H1 (cell line): Measurements from ENCODE around the gene RPGRIP1. TPM values are rescaled to one million over a fixed set of nuclear protein-coding genes. Genes with fewer than 3 reads are reported as not detected.

Experiments
- CTCF ChIA-PET: fragments of 300-600 bp; sonication (Branson Sonifier 250); formaldehyde crosslinking; loops from one replicate; lab custom pipeline; 2021; ENCODE audit not compliant: partially characterized antibody; lab: Charles Lee
- POLR2A ChIA-PET: fragments of 300-600 bp; sonication (Branson Sonifier 250); formaldehyde crosslinking; loops from one replicate; lab custom pipeline; 2021; ENCODE audit warnings: inconsistent platforms; ENCODE audit not compliant: partially characterized antibody; lab: Charles Lee
- DNase-seq, 2 experiments: peaks; one replicate each; pipeline versions ENCODE4 v3.0.0 to v3.0.0-alpha.2; 2010 to 2022; ENCODE audit warnings: low spot score in 2 of 2, low read depth in 1 of 2, mixed read lengths in 1 of 2
- FAIRE-seq: peaks from 2 replicates; lab custom pipeline; 2011; peaks lifted over from hg19 to GRCh38; lab: Jason Lieb, UNC
- H2AFZ ChIP-seq: 2 replicates; pipeline ENCODE4 v1.8.1; 2012; ENCODE audit warnings: low read length, inconsistent platforms
- H2AK5ac ChIP-seq: 2 replicates; pipeline ENCODE4 v1.6.1; 2013; ENCODE audit warnings: low read depth, low read length
- H2BK120ac ChIP-seq: replicated peaks from 2 replicates; pipeline ENCODE3; 2013; ENCODE audit warnings: low read depth, low read length, inconsistent platforms
- H2BK12ac ChIP-seq: 2 replicates; pipeline ENCODE4 v1.6.1; 2013; ENCODE audit warnings: low read depth, low read length
- H2BK15ac ChIP-seq: 2 replicates; pipeline ENCODE4 v1.6.1; 2013; ENCODE audit warnings: low read length
- H2BK20ac ChIP-seq: 2 replicates; pipeline ENCODE4 v1.6.1; 2013; ENCODE audit warnings: low read length
- H2BK5ac ChIP-seq: 2 replicates; pipeline ENCODE4 v1.6.1; 2013; ENCODE audit warnings: low read depth, low read length
- H3K14ac ChIP-seq: 2 replicates; pipeline ENCODE4 v1.6.1; 2013; ENCODE audit warnings: inconsistent platforms; ENCODE audit not compliant: insufficient read length
- H3K18ac ChIP-seq: 2 replicates; pipeline ENCODE4 v1.6.1; 2013; ENCODE audit warnings: low read length; ENCODE audit errors: extremely low read depth
- H3K23ac ChIP-seq: 2 replicates; pipeline ENCODE4 v1.6.1; 2013; ENCODE audit warnings: inconsistent platforms; ENCODE audit not compliant: insufficient read length
- H3K23me2 ChIP-seq: 2 replicates; pipeline ENCODE4 v1.6.1; 2013; ENCODE audit warnings: low read depth, low read length
- H3K27ac ChIP-seq: 2 replicates; pipeline ENCODE4 v1.6.1; 2011; ENCODE audit warnings: low read depth, low read length, inconsistent platforms
- H3K27me3 ChIP-seq, 4 experiments: replicated peaks in 1 of 4; 1 replicate in 1 of 4; 2 replicates in 3 of 4; pipeline versions ENCODE4 v1.6.1 to v1.8.1; 2011 to 2013; ENCODE audit warnings: low read length in 3 of 4, mild to moderate bottlenecking in 3 of 4, inconsistent platforms in 2 of 4, mixed read lengths in 2 of 4, moderate library complexity in 1 of 4; ENCODE audit not compliant: control insufficient read depth in 3 of 4, insufficient read depth in 3 of 4; ENCODE audit errors: extremely low read depth in 1 of 4
- H3K36me3 ChIP-seq, 4 experiments: 2 replicates each; pipeline versions ENCODE4 v1.6.1 to v1.8.1; 2011 to 2013; ENCODE audit warnings: mild to moderate bottlenecking in 4 of 4, low read length in 3 of 4, moderate library complexity in 2 of 4, control low read depth in 1 of 4, inconsistent platforms in 1 of 4; ENCODE audit not compliant: insufficient read depth in 4 of 4, control insufficient read depth in 2 of 4
- H3K4ac ChIP-seq: replicated peaks from 2 replicates; pipeline ENCODE3; 2013; ENCODE audit warnings: low read length, low read depth, mixed read lengths, inconsistent platforms; ENCODE audit not compliant: insufficient read length
- H3K4me1 ChIP-seq, 4 experiments: replicated peaks in 1 of 4; 1 replicate in 1 of 4; 2 replicates in 3 of 4; pipeline versions ENCODE4 v1.6.1 to v1.8.1; 2011 to 2013; ENCODE audit warnings: low read length in 3 of 4, inconsistent platforms in 2 of 4, mixed read lengths in 1 of 4; ENCODE audit not compliant: insufficient read depth in 4 of 4, control insufficient read depth in 3 of 4
- H3K4me2 ChIP-seq, 2 experiments: 2 replicates each; pipeline versions ENCODE4 v1.6.1 to v1.8.1; 2011 to 2013; ENCODE audit warnings: low read depth in 2 of 2, low read length in 2 of 2, control low read depth in 1 of 2, inconsistent platforms in 1 of 2, mild to moderate bottlenecking in 1 of 2; ENCODE audit not compliant: insufficient read depth in 1 of 2
- H3K4me3 ChIP-seq, 4 experiments: fragments of 200-600, 300-600 bp in 1 of 4; sonication (generic), shearing (Covaris generic), sonication (Bioruptor Twin) in 1 of 4; 2 replicates each; pipeline versions ENCODE4 v1.5.1 to v1.8.1; 2011 to 2016; ENCODE audit warnings: low read length in 4 of 4, low read depth in 3 of 4, control low read depth in 2 of 4, inconsistent platforms in 2 of 4, mild to moderate bottlenecking in 2 of 4, mixed read lengths in 1 of 4, moderate library complexity in 1 of 4; ENCODE audit not compliant: insufficient read depth in 2 of 4; ENCODE audit errors: extremely low read depth in 1 of 4
- H3K56ac ChIP-seq: replicated peaks from 2 replicates; pipeline ENCODE3; 2013; ENCODE audit warnings: low read depth, mild to moderate bottlenecking, mixed read lengths, low read length, inconsistent platforms; ENCODE audit not compliant: insufficient read length
- H3K79me1 ChIP-seq: 2 replicates; pipeline ENCODE4 v1.6.1; 2013; ENCODE audit warnings: low read depth, low read length, control low read depth
- H3K79me2 ChIP-seq, 2 experiments: 2 replicates each; pipeline versions ENCODE4 v1.6.1 to v1.8.1; 2012 to 2013; ENCODE audit warnings: low read length in 2 of 2, mild to moderate bottlenecking in 2 of 2, inconsistent platforms in 1 of 2; ENCODE audit not compliant: insufficient read depth in 2 of 2, control insufficient read depth in 1 of 2
- H3K9ac ChIP-seq, 4 experiments: replicated peaks in 1 of 4; 1 replicate in 1 of 4; 2 replicates in 3 of 4; pipeline versions ENCODE4 v1.6.1 to v1.8.1; 2011 to 2013; ENCODE audit warnings: low read depth in 3 of 4, low read length in 3 of 4, control low read depth in 2 of 4, mild to moderate bottlenecking in 2 of 4, moderate library complexity in 2 of 4, inconsistent platforms in 1 of 4; ENCODE audit errors: extremely low read depth in 1 of 4
- H3K9me3 ChIP-seq, 2 experiments: 2 replicates each; pipeline versions ENCODE4 v1.6.1 to v1.8.1; 2012 to 2013; ENCODE audit warnings: mild to moderate bottlenecking in 2 of 2, moderate library complexity in 2 of 2, control low read depth in 1 of 2, inconsistent platforms in 1 of 2, low read depth in 1 of 2, low read length in 1 of 2, mixed read lengths in 1 of 2; ENCODE audit not compliant: insufficient read depth in 2 of 2
- H4K20me1 ChIP-seq, 2 experiments: replicated peaks in 1 of 2; 2 replicates each; pipeline versions ENCODE3 to v1.8.1; 2011 to 2013; ENCODE audit warnings: inconsistent platforms in 2 of 2, low read length in 2 of 2, mild to moderate bottlenecking in 1 of 2; ENCODE audit not compliant: insufficient read depth in 2 of 2, control insufficient read depth in 1 of 2
- H4K5ac ChIP-seq: 2 replicates; pipeline ENCODE4 v1.6.1; 2013; ENCODE audit warnings: low read length, low read depth, mixed read lengths, inconsistent platforms; ENCODE audit not compliant: insufficient read length
- H4K8ac ChIP-seq: 2 replicates; pipeline ENCODE4 v1.8.0; 2013; ENCODE audit warnings: mild to moderate bottlenecking, moderate library complexity, low read length, inconsistent platforms; ENCODE audit not compliant: insufficient read depth; ENCODE audit errors: extremely low read depth
- H4K91ac ChIP-seq: replicated peaks from 2 replicates; pipeline ENCODE3; 2013; ENCODE audit warnings: low read length, mixed read lengths, inconsistent platforms; ENCODE audit not compliant: insufficient read length
- CEBPB ChIP-seq: IDR thresholded peaks from 2 replicates; pipeline ENCODE4 v1.6.1; 2012; ENCODE audit warnings: low read depth, low read length
- CHD1 ChIP-seq: IDR thresholded peaks from 2 replicates; pipeline ENCODE4 v1.6.1; 2012; ENCODE audit warnings: low read depth, low read length, improper control_type of control experiment
- GABPA ChIP-seq: IDR thresholded peaks from 2 replicates; pipeline ENCODE4 v1.6.1; 2011; ENCODE audit warnings: mild to moderate bottlenecking, low read length, moderate library complexity, borderline replicate concordance; ENCODE audit not compliant: insufficient read depth
- HDAC2 ChIP-seq, 2 experiments: fragments of 300-600 bp in 1 of 2; sonication (generic) in 1 of 2; IDR thresholded peaks; 2 replicates each; pipeline ENCODE4 v1.6.1; 2011 to 2012; ENCODE audit warnings: low read depth in 2 of 2, low read length in 2 of 2, mild to moderate bottlenecking in 2 of 2, moderate library complexity in 2 of 2, borderline replicate concordance in 1 of 2, inconsistent platforms in 1 of 2
- POLR2A ChIP-seq, 2 experiments: IDR thresholded peaks; 1 replicate in 1 of 2; 2 replicates in 1 of 2; pipeline ENCODE4 v1.6.1; 2011; ENCODE audit warnings: low read depth in 2 of 2, low read length in 2 of 2, mild to moderate bottlenecking in 2 of 2; ENCODE audit errors: control extremely low read depth in 1 of 2
- SP4 ChIP-seq: IDR thresholded peaks from 2 replicates; pipeline ENCODE4 v1.6.1; 2012; ENCODE audit warnings: low read length, inconsistent platforms
- TAF7 ChIP-seq: optimal IDR thresholded peaks from 2 replicates; pipeline ENCODE3; 2011; ENCODE audit warnings: low read depth, mild to moderate bottlenecking, inconsistent platforms, low read length, moderate library complexity, borderline replicate concordance
- ZNF274 ChIP-seq: IDR thresholded peaks from 2 replicates; pipeline ENCODE4 v1.7.0; 2012; ENCODE audit warnings: low read length, borderline replicate concordance; ENCODE audit errors: extremely low read depth
- WGBS, 2 experiments: shearing (Covaris generic) in 1 of 2; methylation state at CpG; one replicate each; pipeline versions ENCODE4 v1.1.6 to v1.1.7; 2013 to 2015; ENCODE audit warnings: low lambda C conversion rate in 2 of 2, mixed read lengths in 2 of 2, inconsistent platforms in 1 of 2, low coverage in 1 of 2, missing lambda C conversion rate in 1 of 2; ENCODE audit not compliant: insufficient replicate concordance in 2 of 2, insufficient coverage in 1 of 2, insufficient read length in 1 of 2; ENCODE audit errors: extremely low coverage in 1 of 2, missing lambda C conversion rate in 1 of 2; 5-methylcytosine and 5-hydroxymethylcytosine counted together
- polyA plus RNA-seq, 7 experiments: library from polyadenylated mRNA; depleted of rRNA in 3 of 7; stranded (reverse) in 5 of 7; unstranded in 2 of 7; fragments of >200 nt in 5 of 7; fragments of 200-250 nt in 2 of 7; gene quantifications; 1 replicate in 5 of 7; 2 replicates in 1 of 7; 4 replicates in 1 of 7; pipeline versions ENCODE4 v1.2.1 to v1.2.3, GENCODE V29; 2011 to 2013; ENCODE audit warnings: missing spikeins in 2 of 7, mixed read lengths in 2 of 7
- total RNA-seq: library from RNA; stranded (reverse); fragmentation: NEBNext Ultra II Directional; extraction: Animal tissue kit (Norgen Biotek cat#: 25700); gene quantifications from 2 replicates; pipeline ENCODE4 v1.2.1, GENCODE V29; 2021

RPGRIP1 gene
- total and polyA plus RNA-seq, 2 of the 8 experiments (the other 6 are each of a cell fraction or from before 2014, with no cell fraction given), result 0.36 to 0.65 TPM

GRCh38 chr14:21267431-21267845 lies 12.4 kb upstream of the RPGRIP1 start:
- Histone ChIP-seq H4K8ac (no peak overlapping the region), H2BK120ac (no peak overlapping the region), H3K4me3 (peak overlapping the region; percentile 81 to 100 (median 100)), H3K4me1 (peaks cover 3 to 10% (median 4%) of the 10 kb centered on the region in 4 experiments; a peak in 6 of 7 replicates), H3K79me1 (no peaks in the 10 kb centered on the region), H3K18ac (no peak overlapping the region), H4K91ac (no peak overlapping the region), H3K27me3 (no peaks in the 10 kb centered on the region), H3K9ac (peak overlapping the region in 3 of 4 experiments; percentile 58 to 100 (median 81); a peak in 5 of 7 replicates), H4K20me1 (peaks cover 37 to 43% of the 10 kb centered on the region in 2 experiments), H3K36me3 (peaks cover 18 to 62% (median 42%) of the 10 kb centered on the region in 4 experiments), H3K23me2 (no peaks in the 10 kb centered on the region; the same call in 1 of the 2 replicates), H3K4me2 (peak overlapping the region; percentile 66 to 83), H2BK12ac (no peak overlapping the region), H3K23ac (no peak overlapping the region), H4K5ac (no peak overlapping the region), H2BK15ac (no peak overlapping the region), H3K9me3 (no peaks in the 10 kb centered on the region), H2AFZ (no peak overlapping the region), H2BK20ac (no peak overlapping the region), H2BK5ac (no peak overlapping the region), H3K14ac (no peak overlapping the region), H3K56ac (no peak overlapping the region), H3K79me2 (peaks cover 59 to 69% of the 10 kb centered on the region in 2 experiments), H3K4ac (no peak overlapping the region), H2AK5ac (no peak overlapping the region), H3K27ac (no peak overlapping the region)
- ChIA-PET POLR2A (interaction anchor here (0.6 to 17.3 kb wide), 25 partner anchors 8 to 299 kb away, joined by 3 to 836 read pairs (median 5); no protein-coding TSS in a partner anchor), CTCF (interaction anchor here (0.6 kb wide), 1 partner anchor 24 kb away, joined by 5 read pairs; no protein-coding TSS in a partner anchor)
- DNase-seq (peak in 1 of 2 experiments; percentile 17), FAIRE-seq (no peak)
- WGBS, 2 experiments, result 20% methylated on average over 10 of the region's 10 CpGs; no CpG with 5 or more reads in 1 of the 2 experiments
- TF ChIP-seq ZNF274 (no peak), HDAC2 (IDR thresholded peaks at IDR 0.05; ENCODE audit: borderline replicate concordance in 1 of 2, low read depth in 2 of 2, low read length in 2 of 2) (no peak), CHD1 (0 out of 2 replicates have a peak, but pooled peaks have one; percentile 20), POLR2A (IDR thresholded peaks at IDR 0.05; ENCODE audit: control extremely low read depth in 1 of 2, low read depth in 2 of 2, low read length in 2 of 2) (peak; percentile 29; a peak in 2 of 3 replicates), CEBPB (no peak), TAF7 (no peak), SP4 (no peak), GABPA (no peak)
